Measurements from ENCODE around the gene UBE2Q2. TPM values are rescaled to one million over a fixed set of nuclear protein-coding genes. Genes with fewer than 3 reads are reported as not detected.
"Not testable (repeated sequence)": the region's sequence is repeated elsewhere in the genome, so short reads cannot be mapped to it uniquely, and the experiment has no call there.

UBE2Q2 gene
- polyA plus RNA-seq, 1 experiment, result 56.8 TPM

DNA sequence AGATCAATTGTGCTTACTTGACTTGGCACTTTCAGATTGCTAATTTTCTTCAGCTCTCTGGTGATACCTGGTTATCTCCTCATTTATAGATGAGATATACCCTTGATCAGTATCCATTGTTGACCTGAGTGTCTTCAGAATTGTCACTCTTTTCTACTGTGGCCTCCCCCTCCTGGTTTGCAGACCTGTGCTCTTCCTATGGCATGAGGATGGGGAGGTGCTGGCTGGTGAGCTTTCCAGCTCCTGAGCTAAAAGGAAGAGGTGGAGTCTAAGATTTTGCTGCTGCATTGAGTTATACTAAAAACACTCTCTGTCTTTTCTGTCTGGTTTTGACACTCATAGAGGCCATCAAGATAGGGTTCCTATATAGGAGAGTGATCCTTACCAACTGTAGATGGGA lies 23.7 kb downstream of the UBE2Q2 start:
- Histone ChIP-seq H3K4me3 (ENCODE audit: low read depth, low read length) (no peak overlapping the region), H3K9me3 (ENCODE audit: control insufficient read depth, insufficient read depth, low read length) (no peaks in the 10 kb centered on the region), H3K27ac (ENCODE audit: low read depth, low read length) (no peak overlapping the region), H3K27me3 (ENCODE audit: control insufficient read depth, insufficient read depth, low read length) (no peaks in the 10 kb centered on the region)
- CTCF ChIA-PET, result no interaction called here
- no peak for DNase-seq (ENCODE audit: low read depth, low spot score)
- TF ChIP-seq, protein P1, sequence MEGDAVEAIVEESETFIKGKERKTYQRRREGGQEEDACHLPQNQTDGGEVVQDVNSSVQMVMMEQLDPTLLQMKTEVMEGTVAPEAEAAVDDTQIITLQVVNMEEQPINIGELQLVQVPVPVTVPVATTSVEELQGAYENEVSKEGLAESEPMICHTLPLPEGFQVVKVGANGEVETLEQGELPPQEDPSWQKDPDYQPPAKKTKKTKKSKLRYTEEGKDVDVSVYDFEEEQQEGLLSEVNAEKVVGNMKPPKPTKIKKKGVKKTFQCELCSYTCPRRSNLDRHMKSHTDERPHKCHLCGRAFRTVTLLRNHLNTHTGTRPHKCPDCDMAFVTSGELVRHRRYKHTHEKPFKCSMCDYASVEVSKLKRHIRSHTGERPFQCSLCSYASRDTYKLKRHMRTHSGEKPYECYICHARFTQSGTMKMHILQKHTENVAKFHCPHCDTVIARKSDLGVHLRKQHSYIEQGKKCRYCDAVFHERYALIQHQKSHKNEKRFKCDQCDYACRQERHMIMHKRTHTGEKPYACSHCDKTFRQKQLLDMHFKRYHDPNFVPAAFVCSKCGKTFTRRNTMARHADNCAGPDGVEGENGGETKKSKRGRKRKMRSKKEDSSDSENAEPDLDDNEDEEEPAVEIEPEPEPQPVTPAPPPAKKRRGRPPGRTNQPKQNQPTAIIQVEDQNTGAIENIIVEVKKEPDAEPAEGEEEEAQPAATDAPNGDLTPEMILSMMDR (IDR thresholded peaks at IDR 0.05; ENCODE audit: low read depth, low read length), result no peak
- POLR2A ChIA-PET, result no interaction called here

DNA sequence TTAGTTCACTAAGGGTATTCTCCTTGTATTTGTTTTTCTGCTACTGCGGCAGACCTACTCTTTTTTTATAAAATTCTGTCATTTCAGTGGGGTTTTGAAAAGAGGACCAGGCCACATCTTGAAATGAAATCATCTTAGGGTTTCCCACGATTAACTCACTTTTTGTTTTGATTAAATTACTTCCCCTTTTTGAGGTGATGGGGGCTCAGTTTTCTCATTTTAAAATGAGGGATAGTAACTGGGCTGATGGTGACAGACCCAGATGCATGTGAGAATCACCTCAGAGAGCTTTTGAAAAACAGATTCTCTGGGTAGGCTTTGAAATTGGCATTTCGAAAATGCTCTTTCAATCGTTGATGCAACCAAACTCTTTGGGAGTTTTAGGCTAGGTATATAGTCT lies 24.2 kb downstream of the UBE2Q2 start:
- no peak for DNase-seq (ENCODE audit: low read depth, low spot score)
- no peak overlapping the region for H3K27ac ChIP-seq (ENCODE audit: low read depth, low read length)
- no peaks in the 10 kb centered on the region for H3K27me3 ChIP-seq (ENCODE audit: control insufficient read depth, insufficient read depth, low read length)
- no peaks in the 10 kb centered on the region for H3K9me3 ChIP-seq (ENCODE audit: control insufficient read depth, insufficient read depth, low read length)
- no peak overlapping the region for H3K4me3 ChIP-seq (ENCODE audit: low read depth, low read length)
- TF ChIP-seq, protein P1 (IDR thresholded peaks at IDR 0.05; ENCODE audit: low read depth, low read length), result no peak
- ChIA-PET CTCF (no interaction called here), POLR2A (no interaction called here)

DNA sequence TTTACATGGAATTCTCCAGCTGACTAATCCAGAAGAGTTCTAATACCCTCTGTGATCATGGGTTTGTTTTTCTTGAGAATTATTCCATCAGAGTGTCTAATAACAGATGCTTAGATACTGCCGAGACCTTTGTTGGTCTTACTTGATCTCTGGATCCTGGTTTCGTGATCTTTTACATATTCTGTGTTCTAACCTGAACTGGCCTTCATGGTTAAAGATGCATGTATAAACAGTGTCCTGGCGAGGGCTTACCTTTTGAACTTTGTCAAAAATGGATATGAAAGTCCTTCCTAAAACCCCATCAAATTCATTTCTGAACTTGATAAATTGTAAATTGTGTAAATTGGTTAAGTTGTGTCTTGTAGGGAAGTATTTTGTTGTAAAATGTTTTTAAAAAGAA lies 24.8 kb downstream of the UBE2Q2 start:
- no peak for DNase-seq (ENCODE audit: low read depth, low spot score)
- no peak overlapping the region for H3K4me3 ChIP-seq (ENCODE audit: low read depth, low read length)
- CTCF ChIA-PET, result no interaction called here
- H3K27me3 ChIP-seq (ENCODE audit: control insufficient read depth, insufficient read depth, low read length), result no peaks in the 10 kb centered on the region
- POLR2A ChIA-PET, result no interaction called here
- TF ChIP-seq, protein P1 (IDR thresholded peaks at IDR 0.05; ENCODE audit: low read depth, low read length), result no peak
- no peak overlapping the region for H3K27ac ChIP-seq (ENCODE audit: low read depth, low read length)
- H3K9me3 ChIP-seq (ENCODE audit: control insufficient read depth, insufficient read depth, low read length), result no peaks in the 10 kb centered on the region

DNA sequence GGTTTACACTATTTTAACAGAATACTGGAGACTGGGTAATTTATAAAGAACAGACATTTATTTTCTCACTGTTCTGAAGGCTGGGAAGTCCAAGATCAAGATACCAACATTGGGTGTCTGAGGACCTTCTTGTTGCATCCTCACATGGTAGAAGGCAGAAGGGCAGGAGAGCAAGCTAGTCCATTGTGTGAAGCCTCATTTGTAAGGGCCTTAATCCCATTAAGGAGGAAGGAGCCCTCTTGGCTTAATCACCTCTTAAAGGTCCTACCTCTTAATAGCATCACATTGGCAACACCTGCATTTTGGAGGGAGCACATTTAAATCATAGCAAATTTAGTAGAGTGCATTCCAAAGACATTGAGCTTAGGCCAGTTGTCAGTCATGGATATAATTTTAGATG lies 26.2 kb downstream of the UBE2Q2 start:
- H3K27me3 ChIP-seq (ENCODE audit: control insufficient read depth, insufficient read depth, low read length), result no peaks in the 10 kb centered on the region
- H3K27ac ChIP-seq (ENCODE audit: low read depth, low read length), result no peak overlapping the region
- TF ChIP-seq, protein P1 (IDR thresholded peaks at IDR 0.05; ENCODE audit: low read depth, low read length), result no peak
- POLR2A ChIA-PET, result no interaction called here
- no peak overlapping the region for H3K4me3 ChIP-seq (ENCODE audit: low read depth, low read length)
- H3K9me3 ChIP-seq (ENCODE audit: control insufficient read depth, insufficient read depth, low read length), result no peaks in the 10 kb centered on the region
- CTCF ChIA-PET, result interaction anchor here (0.6 kb wide), 1 partner anchor 52 kb away, joined by 3 read pairs; no protein-coding TSS in a partner anchor
- DNase-seq (ENCODE audit: low read depth, low spot score), result no peak

DNA sequence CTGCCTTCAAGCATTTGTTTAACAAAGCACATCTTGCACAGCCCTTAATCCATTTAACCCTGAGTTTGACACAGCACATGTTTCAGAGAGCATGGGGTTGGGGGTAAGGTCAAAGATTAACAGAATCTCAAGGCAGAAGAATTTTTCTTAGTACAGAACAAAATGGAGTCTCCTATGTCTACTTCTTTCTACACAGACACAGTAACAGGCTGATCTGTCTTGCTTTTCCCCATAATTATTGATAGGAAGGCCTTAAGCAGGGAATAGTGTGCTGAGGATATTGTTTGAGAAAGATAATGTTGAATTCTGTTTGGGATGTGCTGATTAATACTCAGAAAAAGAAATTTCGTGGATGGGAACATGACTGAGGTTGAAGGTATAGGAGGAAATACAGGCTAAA lies 28.3 kb downstream of the UBE2Q2 start:
- H3K27me3 ChIP-seq (ENCODE audit: control insufficient read depth, insufficient read depth, low read length); POLR2A ChIA-PET; CTCF ChIA-PET: not testable (repeated sequence)

More for the DNA sequence above, 28.3 kb downstream of the UBE2Q2 start:
- H3K27ac ChIP-seq (ENCODE audit: low read depth, low read length); DNase-seq (ENCODE audit: low read depth, low spot score); H3K9me3 ChIP-seq (ENCODE audit: control insufficient read depth, insufficient read depth, low read length); H3K4me3 ChIP-seq (ENCODE audit: low read depth, low read length): not testable (repeated sequence)

Data from AG04450 (cell line).